ENCODE results near the gene GPRC5A. TPM values are rescaled to one million over a fixed set of nuclear protein-coding genes. Genes with fewer than 3 reads are reported as not detected.

The GPRC5A gene
- total RNA-seq, 1 experiment from 2014 or later = 15.6 TPM

GRCh38 chr12:12960639-12961209 lies 69.4 kb downstream of the GPRC5A start:
- Histone ChIP-seq H3K36me3 (no peaks in the 10 kb centered on the region), H3K27ac (no peak overlapping the region), H3K9me3 (replicated peaks) (no peaks in the 10 kb centered on the region), H3K4me1 (no peaks in the 10 kb centered on the region), H3K27me3 (no peaks in the 10 kb centered on the region), H3K4me3 (no peak overlapping the region)
- no peak for DNase-seq

- H3K9me3 ChIP-seq (replicated peaks) = no peaks in the 10 kb centered on the region
- DNase-seq = no peak
- no peaks in the 10 kb centered on the region for H3K4me1 ChIP-seq
- no peak overlapping the region for H3K4me3 ChIP-seq
- no peak overlapping the region for H3K27ac ChIP-seq
- no peaks in the 10 kb centered on the region for H3K27me3 ChIP-seq
- no peaks in the 10 kb centered on the region for H3K36me3 ChIP-seq
Observed at GRCh38 chr12:12964255-12964654, 72.9 kb downstream of the GPRC5A start.

GRCh38 chr12:12965836-12966235 lies 74.5 kb downstream of the GPRC5A start:
- no peak for DNase-seq
- Histone ChIP-seq H3K4me1 (no peaks in the 10 kb centered on the region), H3K9me3 (replicated peaks) (no peaks in the 10 kb centered on the region), H3K27ac (no peak overlapping the region), H3K27me3 (no peaks in the 10 kb centered on the region), H3K36me3 (no peaks in the 10 kb centered on the region), H3K4me3 (no peak overlapping the region)

Other genes starting within 250 kb of the GPRC5A start
- 1.1 and 1.3 TPM in 2 replicates for gene GPR19, start 195.4 kb upstream of the GPRC5A start, total RNA-seq (2014; rRNA removed; shearing (Covaris generic))
- gene CDKN1B, start 174.2 kb upstream of the GPRC5A start, total RNA-seq (2014; rRNA removed; shearing (Covaris generic)) = 37.1 and 37.6 TPM in 2 replicates
- gene APOLD1, start 105.9 kb upstream of the GPRC5A start, total RNA-seq (2014; rRNA removed; shearing (Covaris generic)) = 2.0 and 2.1 TPM in 2 replicates
- gene DDX47, start 78.2 kb upstream of the GPRC5A start, total RNA-seq (2014; rRNA removed; shearing (Covaris generic)) = 86.8 and 98.2 TPM in 2 replicates
- gene GPRC5D, start 60.6 kb downstream of the GPRC5A start, total RNA-seq (2014; rRNA removed; shearing (Covaris generic)) = not detected in 2 replicates
- 9.0 and 9.1 TPM in 2 replicates for gene HEBP1, start 108.7 kb downstream of the GPRC5A start, total RNA-seq (2014; rRNA removed; shearing (Covaris generic))
- gene FAM234B, start 152.8 kb downstream of the GPRC5A start, total RNA-seq (2014; rRNA removed; shearing (Covaris generic)) = 8.4 and 9.1 TPM in 2 replicates
- 0.49 and 1.0 TPM in 2 replicates for gene GSG1, start 212.1 kb downstream of the GPRC5A start, total RNA-seq (2014; rRNA removed; shearing (Covaris generic))